ENCODE measurements around the gene CTSF. TPM values are rescaled to one million over a fixed set of nuclear protein-coding genes. Genes with fewer than 3 reads are reported as not detected.
A peak's percentile ranks its signal among the peaks of the same experiment; 100 is the strongest.

The CTSF gene
- total and polyA plus RNA-seq, 2 of the 13 experiments (the other 11 are each of a cell fraction or from before 2014, with no cell fraction given), result not detected

- TF ChIP-seq MLXIP (CRISPR knock-in tag; IDR thresholded peaks at IDR 0.05; ENCODE audit: borderline replicate concordance) (no peak), FOXM1 (CRISPR knock-in tag; IDR thresholded peaks at IDR 0.05) (no peak), STAT5B (CRISPR knock-in tag; IDR thresholded peaks at IDR 0.05) (no peak), ZBTB10 (CRISPR knock-in tag; IDR thresholded peaks at IDR 0.05; ENCODE audit: borderline replicate concordance) (peak; percentile 53; the same call in 1 of the 2 replicates), SMARCC2 (IDR thresholded peaks at IDR 0.05) (no peak), ZNF138 (CRISPR knock-in tag; IDR thresholded peaks at IDR 0.05; ENCODE audit: low read depth) (no peak), HOXA3 (CRISPR knock-in tag; IDR thresholded peaks at IDR 0.05) (peak; percentile 69), ZNF646 (CRISPR knock-in tag; IDR thresholded peaks at IDR 0.05) (no peak), NFATC3 (CRISPR knock-in tag; IDR thresholded peaks at IDR 0.05) (peak; percentile 73; the same call in 1 of the 2 replicates), PRDM10 (CRISPR knock-in tag; IDR thresholded peaks at IDR 0.05; ENCODE audit: low read depth) (0 out of 2 replicates have a peak, but pooled peaks have one; percentile 28), ATF7-NPFF (CRISPR knock-in tag; IDR thresholded peaks at IDR 0.05; ENCODE audit: low read depth) (no peak; the same call in 1 of the 2 replicates), SUZ12 (IDR thresholded peaks at IDR 0.05; ENCODE audit: low read depth, low read length) (no peak)
Observed at GRCh38 chr11:66616379-66617154, 48.2 kb upstream of the CTSF start, which contains the start of gene RBM14 (continued).
